ENCODE results near the gene CCDC27.

Gene CCDC27

DNA sequence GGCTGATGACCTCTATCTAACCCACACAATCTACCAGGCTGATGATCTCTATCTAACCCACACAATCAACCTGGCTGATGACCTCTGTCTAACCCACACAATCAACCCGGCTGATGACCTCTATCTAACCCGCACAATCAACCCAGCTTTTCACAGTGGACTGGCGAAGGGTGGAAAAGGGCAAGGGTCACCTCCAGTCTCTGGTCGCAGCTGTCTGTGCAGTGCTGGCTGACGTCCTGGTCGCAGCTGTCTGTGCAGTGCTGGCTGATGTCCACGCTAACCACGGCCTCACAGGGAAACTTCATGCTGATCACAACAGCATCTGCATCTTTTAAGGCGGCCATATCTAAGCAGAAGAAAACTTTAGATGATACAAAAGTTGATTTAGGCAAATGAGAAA, 12.2 kb upstream of the CCDC27 start:
- H3K9me3 Mint-ChIP-seq, result no peaks in the 10 kb centered on the region
- H3K27me3 Mint-ChIP-seq (ENCODE audit: low read depth), result no peaks in the 10 kb centered on the region
- H3K27ac Mint-ChIP-seq, result no peak overlapping the region
- no peak overlapping the region for H3K4me3 Mint-ChIP-seq
- peaks cover 4% of the 10 kb centered on the region for H3K36me3 Mint-ChIP-seq (ENCODE audit: low read depth)
- peaks cover 2% of the 10 kb centered on the region for H3K4me1 Mint-ChIP-seq (ENCODE audit: low read depth)

DNA sequence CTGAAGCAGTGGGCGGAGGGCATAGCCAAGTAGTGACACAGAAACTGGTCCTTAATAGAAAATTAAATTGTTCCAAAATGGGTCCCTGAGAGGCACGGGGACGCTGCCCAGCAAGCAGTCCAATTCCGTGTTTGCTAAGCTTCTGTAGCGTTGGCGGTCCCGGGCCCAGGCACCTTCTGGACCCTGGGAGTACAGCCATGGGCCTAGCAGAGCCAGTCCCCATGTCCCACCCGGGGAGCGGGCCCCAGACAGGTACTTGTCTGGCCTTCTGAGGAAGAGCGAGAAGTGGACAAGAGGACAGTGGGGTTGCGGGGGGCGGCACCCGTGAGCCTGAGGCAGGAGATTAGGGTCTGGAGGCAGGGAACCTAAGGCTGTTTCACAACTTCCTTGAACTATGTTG, 11.5 kb upstream of the CCDC27 start:
- Mint-ChIP-seq H3K4me1 (ENCODE audit: low read depth) (peaks cover 5% of the 10 kb centered on the region), H3K9me3 (no peaks in the 10 kb centered on the region), H3K27ac (no peak overlapping the region), H3K27me3 (ENCODE audit: low read depth) (no peaks in the 10 kb centered on the region), H3K4me3 (no peak overlapping the region), H3K36me3 (ENCODE audit: low read depth) (peaks cover 5% of the 10 kb centered on the region)

DNA sequence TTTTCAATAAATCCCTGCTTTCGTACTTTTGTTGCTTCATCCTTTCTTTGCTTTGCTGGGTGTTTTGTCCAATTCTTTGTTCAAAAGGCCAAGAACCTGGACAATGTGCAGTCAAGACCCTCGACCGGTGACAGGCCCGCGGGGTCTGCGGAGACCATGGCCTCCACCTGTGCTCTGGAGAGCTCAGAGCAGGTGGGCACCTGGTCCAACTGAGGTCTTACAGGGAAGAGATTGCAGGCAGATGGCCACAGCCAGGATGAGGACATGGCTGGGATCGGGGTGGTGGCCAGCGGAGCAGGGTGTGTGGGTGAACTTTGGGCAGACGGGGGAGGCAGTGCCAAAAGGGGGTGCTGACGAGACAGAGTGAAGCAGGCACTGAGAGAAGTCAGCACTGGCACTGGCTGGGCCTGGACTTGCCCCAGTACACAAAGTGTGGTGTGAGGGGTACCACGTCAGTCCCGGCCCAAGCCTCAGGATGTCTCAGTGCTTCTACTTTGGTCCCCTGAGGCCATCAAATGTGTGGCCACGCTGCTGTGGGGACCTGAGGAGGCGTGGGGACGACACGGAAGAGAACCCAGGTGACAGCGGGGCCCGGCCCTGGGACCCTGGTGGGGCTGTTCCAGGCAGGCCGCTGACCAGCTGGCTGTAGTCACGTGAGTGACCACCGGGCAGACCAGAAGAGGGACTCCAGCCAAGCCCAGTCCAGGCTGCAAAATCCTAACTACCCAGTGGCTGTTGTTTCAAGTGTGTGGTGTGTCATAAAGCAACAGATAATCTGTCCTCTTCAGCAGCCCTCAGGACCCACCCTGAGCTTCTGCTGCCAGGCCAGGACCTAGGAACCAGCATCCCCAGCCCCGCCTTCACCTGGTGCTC, 10.4 kb upstream of the CCDC27 start:
- H3K27ac Mint-ChIP-seq, result no peak overlapping the region
- H3K4me3 Mint-ChIP-seq, result no peak overlapping the region
- no peaks in the 10 kb centered on the region for H3K9me3 Mint-ChIP-seq
- H3K4me1 Mint-ChIP-seq (ENCODE audit: low read depth), result peaks cover 14% of the 10 kb centered on the region
- H3K27me3 Mint-ChIP-seq (ENCODE audit: low read depth), result no peaks in the 10 kb centered on the region
- H3K36me3 Mint-ChIP-seq (ENCODE audit: low read depth), result peaks cover 4% of the 10 kb centered on the region

DNA sequence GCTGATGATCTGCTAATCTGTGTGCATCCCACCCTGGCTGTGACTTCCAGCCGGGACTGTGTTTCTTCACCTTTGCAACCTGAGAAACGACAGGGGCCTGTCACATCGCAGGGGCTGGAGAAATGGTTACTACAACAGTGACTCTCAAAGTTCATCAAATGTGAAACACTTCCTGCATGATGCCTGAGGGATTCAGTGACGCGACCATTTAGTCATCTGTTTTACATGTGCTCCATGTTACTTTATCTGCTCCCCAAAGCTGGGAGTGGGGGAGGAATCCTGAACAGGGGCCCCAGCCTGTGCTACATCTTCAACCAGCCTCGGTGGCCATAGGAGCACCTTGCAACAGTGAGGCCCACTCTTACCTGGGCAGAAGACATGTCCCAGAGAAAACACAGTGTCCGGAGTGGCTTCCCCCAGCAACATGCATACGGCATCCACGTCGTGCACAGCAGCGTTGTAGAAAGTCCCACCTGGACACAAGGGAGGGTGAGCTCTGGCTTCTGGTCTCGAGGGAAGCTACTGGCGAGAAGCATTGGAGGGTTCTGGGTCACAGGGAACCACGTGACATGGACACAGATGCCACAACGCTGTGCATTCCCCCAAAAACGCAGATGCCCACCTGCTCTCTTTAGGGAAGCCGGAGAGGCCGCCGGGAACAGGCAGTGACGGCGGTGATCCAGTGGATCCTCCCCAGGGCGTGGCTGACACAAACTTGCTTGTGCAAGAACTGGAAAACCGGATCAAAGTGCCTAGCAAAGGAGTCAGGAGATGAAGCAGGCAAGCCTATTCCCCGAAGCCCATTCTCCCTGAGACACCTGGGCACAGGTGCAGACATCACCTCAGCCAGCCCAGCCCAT, 9.6 kb upstream of the CCDC27 start:
- no peak overlapping the region for H3K27ac Mint-ChIP-seq
- peaks cover 14% of the 10 kb centered on the region for H3K4me1 Mint-ChIP-seq (ENCODE audit: low read depth)
- H3K36me3 Mint-ChIP-seq (ENCODE audit: low read depth), result peaks cover 4% of the 10 kb centered on the region
- H3K27me3 Mint-ChIP-seq (ENCODE audit: low read depth), result no peaks in the 10 kb centered on the region
- H3K9me3 Mint-ChIP-seq, result no peaks in the 10 kb centered on the region
- no peak overlapping the region for H3K4me3 Mint-ChIP-seq

DNA sequence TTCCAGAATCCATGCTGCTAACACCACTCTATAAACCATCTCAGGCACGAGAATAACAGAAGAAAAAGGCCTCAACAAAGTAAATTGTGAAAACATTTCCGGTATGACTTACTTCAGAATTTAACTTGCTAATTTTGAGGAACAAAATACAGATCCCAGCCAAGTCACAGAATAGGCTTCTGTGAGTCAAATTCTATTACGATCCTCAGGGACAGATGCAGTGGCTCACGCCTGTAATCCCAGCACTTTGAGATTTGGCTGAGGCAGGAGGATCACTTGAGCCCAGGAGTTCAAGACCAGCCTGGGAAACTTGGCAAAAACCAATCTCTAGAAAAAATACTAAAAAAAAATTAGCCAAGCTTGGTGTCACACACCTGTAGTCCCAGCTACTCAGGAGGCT, 8.8 kb upstream of the CCDC27 start:
- Mint-ChIP-seq H3K4me3 (no peak overlapping the region), H3K9me3 (no peaks in the 10 kb centered on the region), H3K36me3 (ENCODE audit: low read depth) (peaks cover 4% of the 10 kb centered on the region), H3K4me1 (ENCODE audit: low read depth) (peaks cover 17% of the 10 kb centered on the region), H3K27me3 (ENCODE audit: low read depth) (no peaks in the 10 kb centered on the region), H3K27ac (no peak overlapping the region)

DNA sequence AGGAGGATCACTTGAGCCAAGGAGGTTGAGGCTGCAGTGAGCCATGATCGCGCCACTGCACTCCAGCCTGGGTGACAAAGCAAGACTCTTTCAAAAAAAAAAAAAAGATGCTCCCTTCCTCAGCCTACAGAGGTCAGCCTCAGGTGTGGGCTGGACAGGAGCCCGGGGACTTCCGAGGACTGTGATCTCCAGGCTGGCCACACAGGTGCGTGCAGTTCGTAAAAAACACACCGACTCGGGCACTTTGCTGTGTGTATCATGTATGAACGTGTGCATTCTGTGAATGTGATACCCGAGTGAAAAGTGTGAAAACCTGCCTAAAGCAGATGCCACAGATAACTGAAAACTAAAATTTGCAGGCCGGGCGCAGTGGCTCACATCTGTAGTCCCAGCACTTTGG, 8.4 kb upstream of the CCDC27 start:
- H3K27me3 Mint-ChIP-seq (ENCODE audit: low read depth), result no peaks in the 10 kb centered on the region
- no peak overlapping the region for H3K4me3 Mint-ChIP-seq
- no peaks in the 10 kb centered on the region for H3K9me3 Mint-ChIP-seq
- H3K36me3 Mint-ChIP-seq (ENCODE audit: low read depth), result peaks cover 4% of the 10 kb centered on the region
- no peak overlapping the region for H3K27ac Mint-ChIP-seq
- H3K4me1 Mint-ChIP-seq (ENCODE audit: low read depth), result peaks cover 17% of the 10 kb centered on the region

DNA sequence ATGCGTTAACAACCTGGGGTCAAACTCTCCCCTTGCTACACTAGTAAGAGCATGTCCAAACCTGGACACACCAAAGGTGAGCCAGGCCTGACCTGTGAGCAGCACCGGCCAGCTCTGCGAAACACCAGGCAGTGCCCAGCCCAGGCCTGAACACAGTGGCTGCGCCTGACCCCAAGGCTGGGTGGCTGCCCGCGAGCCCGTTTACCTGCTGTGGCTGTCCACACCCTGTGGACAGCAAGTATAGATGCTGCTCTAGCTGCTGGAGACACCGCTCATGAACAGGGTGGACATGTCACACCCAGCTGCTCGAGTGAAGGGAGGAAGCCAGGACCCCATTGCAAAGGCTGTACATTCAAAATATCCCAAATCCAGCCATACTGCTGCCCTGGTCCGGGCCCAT, 7.6 kb upstream of the CCDC27 start:
- Mint-ChIP-seq H3K9me3 (no peaks in the 10 kb centered on the region), H3K4me1 (ENCODE audit: low read depth) (peaks cover 17% of the 10 kb centered on the region), H3K27ac (no peak overlapping the region), H3K4me3 (no peak overlapping the region), H3K27me3 (ENCODE audit: low read depth) (no peaks in the 10 kb centered on the region), H3K36me3 (ENCODE audit: low read depth) (peaks cover 4% of the 10 kb centered on the region)

DNA sequence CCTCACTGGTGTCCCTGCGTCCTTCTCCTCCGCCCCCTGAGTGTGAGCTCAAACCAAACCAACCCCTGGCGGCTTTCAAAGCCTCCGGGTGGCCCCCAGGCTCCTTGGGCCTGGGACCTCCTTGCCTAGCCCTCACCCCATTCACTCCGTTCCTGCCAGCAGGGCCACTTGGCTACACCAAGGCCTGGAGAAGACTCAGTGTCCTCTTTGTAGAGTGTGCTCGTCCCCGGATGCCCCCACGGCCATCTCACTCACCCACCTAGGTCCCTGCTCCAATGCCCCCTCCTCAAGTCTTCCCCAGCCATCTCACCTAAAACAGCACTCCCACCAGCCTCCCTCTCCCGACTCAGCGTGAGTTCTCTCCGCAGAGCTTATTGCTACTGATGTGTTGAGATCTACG, 7.2 kb upstream of the CCDC27 start:
- H3K4me1 Mint-ChIP-seq (ENCODE audit: low read depth), result peaks cover 17% of the 10 kb centered on the region
- H3K4me3 Mint-ChIP-seq, result peak overlapping the region; percentile 19
- peaks cover 4% of the 10 kb centered on the region for H3K36me3 Mint-ChIP-seq (ENCODE audit: low read depth)
- H3K9me3 Mint-ChIP-seq, result no peaks in the 10 kb centered on the region
- no peaks in the 10 kb centered on the region for H3K27me3 Mint-ChIP-seq (ENCODE audit: low read depth)
- peak overlapping the region; percentile 34 for H3K27ac Mint-ChIP-seq

DNA sequence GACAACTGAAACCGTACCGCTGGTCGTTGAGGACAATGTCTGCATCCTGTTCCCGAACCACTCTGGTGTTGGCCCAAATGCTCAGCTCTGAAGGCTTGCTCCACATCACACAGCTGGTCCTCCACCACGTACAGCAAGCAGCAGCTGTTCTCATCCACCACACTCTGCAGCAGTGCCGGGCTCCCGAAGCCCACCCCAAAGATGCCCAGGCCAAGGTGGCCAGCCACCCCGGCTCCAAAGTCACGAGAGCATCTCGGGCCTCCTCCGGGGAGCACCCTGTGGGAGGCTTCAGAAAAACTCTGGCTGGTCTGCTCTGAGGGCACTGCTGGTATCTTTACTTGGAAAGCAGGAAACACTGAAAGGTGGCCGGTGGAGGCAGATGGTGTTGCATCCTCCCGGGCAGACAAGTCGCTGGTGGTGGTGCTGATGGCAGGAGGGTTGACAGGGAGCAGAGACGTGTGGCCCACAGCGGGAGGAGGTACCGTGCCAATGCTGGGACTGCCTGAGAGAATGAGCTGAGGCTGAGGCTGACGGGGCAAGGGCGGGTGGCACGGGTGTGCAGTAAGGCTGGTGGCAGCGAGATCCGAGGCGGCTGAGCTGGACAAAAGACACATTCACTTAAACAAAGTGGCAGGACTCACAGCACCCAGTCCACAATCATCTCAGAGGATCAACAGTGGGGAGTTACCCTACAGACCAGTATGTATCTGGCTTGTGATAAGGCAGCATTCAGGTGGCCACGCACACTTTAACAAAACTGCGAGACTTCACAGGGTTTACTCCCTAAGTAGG, 6.5 kb upstream of the CCDC27 start:
- peak overlapping the region; percentile 74 for H3K4me3 Mint-ChIP-seq
- no peaks in the 10 kb centered on the region for H3K9me3 Mint-ChIP-seq
- H3K36me3 Mint-ChIP-seq (ENCODE audit: low read depth), result peaks cover 4% of the 10 kb centered on the region

DNA sequence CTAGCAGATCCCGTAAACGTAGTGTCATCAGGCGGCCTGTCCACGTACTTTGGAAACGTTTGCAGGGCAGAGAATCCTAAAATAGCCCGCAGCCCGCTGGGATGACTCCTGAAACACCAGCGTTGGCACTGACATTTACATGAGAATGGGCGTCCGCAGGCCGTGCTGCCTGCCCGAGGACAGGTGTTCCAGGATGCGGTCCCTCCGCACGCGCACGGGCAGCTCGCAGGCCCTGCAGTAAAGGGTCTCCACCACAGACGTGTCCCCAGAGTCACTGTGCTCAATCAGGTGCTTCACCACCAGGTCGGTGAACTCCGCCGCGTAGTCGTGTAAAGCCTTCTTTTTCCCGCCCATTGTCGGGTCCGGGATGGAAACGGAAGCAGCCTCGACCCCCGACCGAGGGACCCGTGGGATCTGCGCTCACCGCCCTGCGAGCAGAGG, 5.8 kb upstream of the CCDC27 start:
- H3K27ac Mint-ChIP-seq, result no peak overlapping the region
- H3K27me3 Mint-ChIP-seq (ENCODE audit: low read depth), result peaks cover 5% of the 10 kb centered on the region
- no peaks in the 10 kb centered on the region for H3K9me3 Mint-ChIP-seq
- H3K4me3 Mint-ChIP-seq, result peak overlapping the region; percentile 74
- H3K36me3 Mint-ChIP-seq (ENCODE audit: low read depth), result peaks cover 4% of the 10 kb centered on the region
- peaks cover 17% of the 10 kb centered on the region for H3K4me1 Mint-ChIP-seq (ENCODE audit: low read depth)

More for the DNA sequence above, 6.5 kb upstream of the CCDC27 start:
- H3K27ac Mint-ChIP-seq, result peak overlapping the region; percentile 59
- no peaks in the 10 kb centered on the region for H3K27me3 Mint-ChIP-seq (ENCODE audit: low read depth)
- peaks cover 17% of the 10 kb centered on the region for H3K4me1 Mint-ChIP-seq (ENCODE audit: low read depth)

DNA sequence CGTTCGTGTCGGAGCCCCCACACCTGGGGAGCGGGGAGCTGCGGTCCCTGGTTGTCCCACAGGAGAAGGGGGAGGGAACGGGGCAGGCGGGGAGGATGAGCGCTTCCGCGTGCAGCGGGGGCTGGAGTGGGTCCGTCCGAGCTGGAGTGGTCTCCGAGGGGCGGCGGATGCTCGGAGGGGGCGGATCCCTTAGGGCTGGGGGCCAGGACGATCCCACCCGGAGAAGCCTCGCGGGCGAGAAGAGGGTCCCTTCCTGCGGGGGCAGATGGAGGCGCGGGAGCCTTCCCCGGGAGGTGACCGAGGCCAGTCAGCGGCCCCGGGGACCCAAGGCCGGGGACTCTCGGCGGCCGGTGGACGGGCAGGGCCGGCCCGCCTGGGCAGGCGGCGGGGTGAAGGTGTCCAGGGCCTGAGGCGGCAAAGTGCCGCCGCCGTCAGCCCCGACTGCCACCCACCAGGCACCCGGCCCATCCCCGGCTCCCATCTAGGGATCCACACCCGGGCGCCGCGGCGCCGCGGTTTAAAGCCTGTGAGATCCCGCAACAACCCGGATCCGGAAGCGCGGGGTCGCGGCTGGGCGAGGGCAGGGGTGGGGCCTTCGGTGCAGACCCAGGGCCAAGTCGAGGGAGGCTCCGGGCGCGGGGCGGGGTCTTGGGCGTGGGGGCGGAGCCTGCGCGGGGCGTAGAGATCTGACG, 5.3 kb upstream of the CCDC27 start:
- H3K4me1 Mint-ChIP-seq (ENCODE audit: low read depth), result peaks cover 17% of the 10 kb centered on the region
- H3K27me3 Mint-ChIP-seq (ENCODE audit: low read depth), result peaks cover 5% of the 10 kb centered on the region
- peaks cover 2% of the 10 kb centered on the region for H3K36me3 Mint-ChIP-seq (ENCODE audit: low read depth)
- peak overlapping the region; percentile 74 for H3K4me3 Mint-ChIP-seq
- H3K9me3 Mint-ChIP-seq, result no peaks in the 10 kb centered on the region
- no peak overlapping the region for H3K27ac Mint-ChIP-seq

DNA sequence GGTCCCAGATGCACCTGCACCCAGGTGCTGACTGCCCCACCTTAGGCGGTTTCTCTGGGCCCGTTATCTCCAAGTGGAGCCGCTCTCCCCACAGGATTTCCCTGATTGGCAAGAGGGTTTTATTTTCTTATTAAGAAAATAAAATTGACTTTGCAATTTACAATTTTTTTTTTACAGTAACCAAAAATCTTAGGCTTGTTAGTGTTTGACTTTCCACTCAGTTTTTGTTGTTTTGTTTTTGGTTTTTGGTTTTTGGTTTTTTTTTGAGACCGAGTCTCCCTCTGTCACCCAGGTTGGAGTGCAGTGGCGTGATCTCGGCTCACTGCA, 4.8 kb upstream of the CCDC27 start:
- Mint-ChIP-seq H3K27ac (no peak overlapping the region), H3K27me3 (ENCODE audit: low read depth) (peaks cover 5% of the 10 kb centered on the region), H3K9me3 (no peaks in the 10 kb centered on the region)

DNA sequence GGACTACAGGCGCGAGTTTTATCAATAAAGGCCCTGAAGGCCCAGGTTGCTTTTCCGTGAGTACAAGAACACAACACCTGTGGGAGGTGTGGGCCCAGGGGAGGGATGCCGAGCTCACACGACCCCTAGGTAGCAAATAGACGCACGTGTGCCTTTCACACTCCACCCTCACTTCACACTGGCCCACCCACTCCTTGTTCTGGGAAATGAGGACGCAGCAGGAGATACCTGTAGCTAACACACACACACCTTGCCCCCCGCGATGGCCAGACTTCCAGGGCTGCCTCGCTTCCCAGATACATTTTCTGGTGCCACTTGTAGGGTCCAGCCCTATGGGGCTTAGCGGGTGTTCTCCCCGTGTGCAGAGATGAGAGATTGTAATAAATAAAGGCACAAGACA, 4.3 kb upstream of the CCDC27 start:
- Mint-ChIP-seq H3K4me1 (ENCODE audit: low read depth) (peaks cover 17% of the 10 kb centered on the region), H3K27ac (no peak overlapping the region), H3K9me3 (no peaks in the 10 kb centered on the region), H3K36me3 (ENCODE audit: low read depth) (peaks cover 2% of the 10 kb centered on the region), H3K27me3 (ENCODE audit: low read depth) (peaks cover 5% of the 10 kb centered on the region), H3K4me3 (peak overlapping the region; percentile 61)

More for the DNA sequence above, 4.8 kb upstream of the CCDC27 start:
- Mint-ChIP-seq H3K36me3 (ENCODE audit: low read depth) (peaks cover 2% of the 10 kb centered on the region), H3K4me1 (ENCODE audit: low read depth) (peaks cover 17% of the 10 kb centered on the region), H3K4me3 (peak overlapping the region; percentile 61)
